ENCODE measurements around the gene AKNAD1.
A peak's percentile ranks its signal among the peaks of the same experiment; 100 is the strongest.

Gene AKNAD1

GRCh38 chr1:108842525-108843181 lies 14.2 kb downstream of the AKNAD1 start:
- CTCF ChIA-PET: interaction anchor here (0.6 to 4.6 kb wide), 3 partner anchors 15 to 778 kb away, joined by 4 to 30 read pairs (median 7); no protein-coding TSS in a partner anchor
- Histone ChIP-seq H3K9me3 (ENCODE audit: control insufficient read depth, insufficient read depth, low read depth, low read length) (no peaks in the 10 kb centered on the region), H3K27ac (ENCODE audit: extremely low read depth, low read depth, low read length) (no peak overlapping the region), H3K4me3 (ENCODE audit: low read depth, low read length) (no peak overlapping the region), H3K4me1 (ENCODE audit: control insufficient read depth, insufficient read depth, low read length) (no peaks in the 10 kb centered on the region), H3K36me3 (ENCODE audit: control insufficient read depth in 2 of 2, insufficient read depth in 1 of 2, low read length in 2 of 2) (no peaks in the 10 kb centered on the region)
- POLR2A ChIA-PET: no interaction called here
- TF ChIP-seq INSM2 (tag by site-specific recombination; IDR thresholded peaks at IDR 0.05): no peak
- no peak for TF ChIP-seq ZNF701 (tag by site-specific recombination; IDR thresholded peaks at IDR 0.05)
- no peak for TF ChIP-seq REPIN1 (tag by site-specific recombination; IDR thresholded peaks at IDR 0.05; ENCODE audit: low read depth)
- TF ChIP-seq PRDM10 (tag by site-specific recombination; IDR thresholded peaks at IDR 0.05): peak; percentile 28; the same call in 1 of the 2 replicates
- no peak for TF ChIP-seq SP7 (tag by site-specific recombination; IDR thresholded peaks at IDR 0.05)
- peak; percentile 87 for TF ChIP-seq SCRT1 (tag by site-specific recombination; IDR thresholded peaks at IDR 0.05; ENCODE audit: borderline replicate concordance)
- peak; percentile 95 for TF ChIP-seq SCRT2 (tag by site-specific recombination; IDR thresholded peaks at IDR 0.05)

GRCh38 chr1:108841703-108842102 lies 15.2 kb downstream of the AKNAD1 start:
- no peaks in the 10 kb centered on the region for H3K36me3 ChIP-seq (ENCODE audit: control insufficient read depth in 2 of 2, insufficient read depth in 1 of 2, low read length in 2 of 2)
- ChIA-PET CTCF (interaction anchor here (1.2 to 1.3 kb wide), 2 partner anchors 13 to 57 kb away, joined by 3 to 7 read pairs; no protein-coding TSS in a partner anchor), POLR2A (no interaction called here)
- H3K27ac ChIP-seq (ENCODE audit: extremely low read depth, low read depth, low read length): no peak overlapping the region
- no peak for TF ChIP-seq BCL11B (tag by site-specific recombination; IDR thresholded peaks at IDR 0.05; ENCODE audit: low read depth)
- peak; percentile 43; the same call in 1 of the 2 replicates for TF ChIP-seq ZBTB20 (tag by site-specific recombination; IDR thresholded peaks at IDR 0.05)
- H3K4me3 ChIP-seq (ENCODE audit: low read depth, low read length): no peak overlapping the region
- H3K9me3 ChIP-seq (ENCODE audit: control insufficient read depth, insufficient read depth, low read depth, low read length): no peaks in the 10 kb centered on the region
- no peaks in the 10 kb centered on the region for H3K4me1 ChIP-seq (ENCODE audit: control insufficient read depth, insufficient read depth, low read length)

GRCh38 chr1:108832929-108833328 lies 24.0 kb downstream of the AKNAD1 start:
- Histone ChIP-seq H3K4me3 (ENCODE audit: low read depth, low read length) (no peak overlapping the region), H3K27ac (ENCODE audit: extremely low read depth, low read depth, low read length) (no peak overlapping the region), H3K4me1 (ENCODE audit: control insufficient read depth, insufficient read depth, low read length) (no peaks in the 10 kb centered on the region), H3K9me3 (ENCODE audit: control insufficient read depth, insufficient read depth, low read depth, low read length) (no peaks in the 10 kb centered on the region), H3K36me3 (ENCODE audit: control insufficient read depth in 2 of 2, insufficient read depth in 1 of 2, low read length in 2 of 2) (no peaks in the 10 kb centered on the region)
- ChIA-PET CTCF (interaction anchor here (0.6 to 1.2 kb wide), 2 partner anchors 66 to 566 kb away, joined by 4 to 6 read pairs; no protein-coding TSS in a partner anchor), POLR2A (no interaction called here)
- no peak for TF ChIP-seq ZNF621 (tag by site-specific recombination; IDR thresholded peaks at IDR 0.05)
- no peak for TF ChIP-seq ZNF146 (tag by site-specific recombination; IDR thresholded peaks at IDR 0.05)
- TF ChIP-seq ZNF16 (tag by site-specific recombination; IDR thresholded peaks at IDR 0.05; ENCODE audit: low read depth): no peak
- no peak for TF ChIP-seq ZNF704 (tag by site-specific recombination; IDR thresholded peaks at IDR 0.05)
- TF ChIP-seq ZNF423 (tag by site-specific recombination; IDR thresholded peaks at IDR 0.05): no peak
- no peak for TF ChIP-seq ZNF776 (tag by site-specific recombination; IDR thresholded peaks at IDR 0.05; ENCODE audit: borderline replicate concordance)
- no peak for TF ChIP-seq INSM2 (tag by site-specific recombination; IDR thresholded peaks at IDR 0.05)
- no peak for TF ChIP-seq BCL11A (tag by site-specific recombination; IDR thresholded peaks at IDR 0.05; ENCODE audit: low read depth)
- TF ChIP-seq ZNF830 (tag by site-specific recombination; IDR thresholded peaks at IDR 0.05; ENCODE audit: low read depth): no peak
- TF ChIP-seq ZNF335 (tag by site-specific recombination; conservative IDR thresholded peaks at IDR 0.05): no peak
- TF ChIP-seq BCL11B (tag by site-specific recombination; IDR thresholded peaks at IDR 0.05; ENCODE audit: low read depth): no peak
- TF ChIP-seq KLF8 (tag by site-specific recombination; IDR thresholded peaks at IDR 0.05): no peak
- no peak for TF ChIP-seq ZFP37 (tag by site-specific recombination; IDR thresholded peaks at IDR 0.05)
- TF ChIP-seq ZNF114 (tag by site-specific recombination; IDR thresholded peaks at IDR 0.05): no peak
